22Rv1 (cell line): Measurements from ENCODE around the gene TTLL3.

Source experiments
- H3K27ac ChIP-seq: fragments of 450-650 bp; 2 replicates; pipeline ENCODE4 v1.5.1; 2017
- CTCF ChIP-seq: fragments of 450-650 bp; IDR thresholded peaks from 2 replicates; pipeline ENCODE4 v1.5.1; 2017; ENCODE audit warnings: mild to moderate bottlenecking
- ZFX ChIP-seq: fragments of 450-650 bp; IDR thresholded peaks from 2 replicates; pipeline ENCODE4 v1.6.1; 2017; ENCODE audit warnings: antibody characterized with exemption, borderline replicate concordance

The TTLL3 gene

GRCh38 chr3:9818666-9819335 is 8.7 kb downstream of the TTLL3 start:
- H3K27ac ChIP-seq = no peak overlapping the region
- TF ChIP-seq CTCF (no peak), ZFX (no peak)

GRCh38 chr3:9820543-9820942 is 10.5 kb downstream of the TTLL3 start:
- H3K27ac ChIP-seq = no peak overlapping the region
- TF ChIP-seq CTCF = no peak
- no peak for TF ChIP-seq ZFX

GRCh38 chr3:9820946-9821345 is 10.9 kb downstream of the TTLL3 start:
- H3K27ac ChIP-seq = no peak overlapping the region
- no peak for TF ChIP-seq ZFX
- peak; percentile 31 for TF ChIP-seq CTCF

- H3K27ac ChIP-seq = no peak overlapping the region
- TF ChIP-seq ZFX = no peak
- no peak for TF ChIP-seq CTCF
These were observed 15.5 kb downstream of the TTLL3 start for GRCh38 chr3:9825451-9826040.

GRCh38 chr3:9826815-9827573 is 16.9 kb downstream of the TTLL3 start:
- no peak overlapping the region for H3K27ac ChIP-seq
- no peak for TF ChIP-seq ZFX
- TF ChIP-seq CTCF = peak; percentile 66

- no peak overlapping the region for H3K27ac ChIP-seq
- TF ChIP-seq CTCF (no peak), ZFX (no peak)
These were observed 19.0 kb downstream of the TTLL3 start for GRCh38 chr3:9828801-9829755.
